HEK293 (cell line): ENCODE data around the gene XK.
A peak's percentile ranks its signal among the peaks of the same experiment; 100 is the strongest.

ENCODE experiments used
- CTCF ChIA-PET: fragments of 350-600 bp; formaldehyde crosslinking; extraction: SDS; loops from one replicate; lab custom pipeline; 2021; ENCODE audit warnings: antibody characterized with exemption; lab: Yijun Ruan, JAX
- POLR2A ChIA-PET: fragments of 300-600 bp; formaldehyde crosslinking; extraction: SDS; loops from one replicate; lab custom pipeline; 2020; ENCODE audit warnings: antibody characterized with exemption, inconsistent platforms; lab: Yijun Ruan, JAX
- H3K27ac ChIP-seq: fragments of 200-500 bp; sonication (Bioruptor generic); 2 replicates; pipeline ENCODE4 v1.5.1; 2014; ENCODE audit warnings: low read depth, low read length, control low read depth, inconsistent platforms; ENCODE audit errors: extremely low read depth
- H3K36me3 ChIP-seq, 2 experiments: fragments of 200-500 bp in 1 of 2; sonication (Bioruptor generic) in 1 of 2; 1 replicate in 1 of 2; 2 replicates in 1 of 2; pipeline ENCODE4 v1.5.1; 2014 to 2017; ENCODE audit warnings: inconsistent platforms in 2 of 2, low read length in 2 of 2; ENCODE audit not compliant: control insufficient read depth in 2 of 2, insufficient read depth in 1 of 2
- H3K4me1 ChIP-seq: fragments of 200-500 bp; sonication (Bioruptor generic); 2 replicates; pipeline ENCODE4 v1.5.1; 2014; ENCODE audit warnings: mild to moderate bottlenecking, low read length, inconsistent platforms; ENCODE audit not compliant: control insufficient read depth, insufficient read depth
- H3K4me3 ChIP-seq: 2 replicates; pipeline ENCODE4 v1.5.1; 2011; ENCODE audit warnings: low read depth, mild to moderate bottlenecking, control low read depth, low read length, moderate library complexity
- H3K9me3 ChIP-seq: fragments of 200-500 bp; sonication (Bioruptor generic); 2 replicates; pipeline ENCODE4 v1.5.1; 2014; ENCODE audit warnings: low read depth, low read length, inconsistent platforms; ENCODE audit not compliant: control insufficient read depth, insufficient read depth
- HOXC10 ChIP-seq: sonication (generic); formaldehyde crosslinking; IDR thresholded peaks from 2 replicates; pipeline ENCODE4 v1.8.1; 2023; ENCODE audit warnings: mild to moderate bottlenecking, missing genetic modification reagents
- PATZ1 ChIP-seq: fragments of 450-650 bp; formaldehyde crosslinking; IDR thresholded peaks from 2 replicates; pipeline ENCODE4 v1.5.1; 2016; ENCODE audit warnings: missing biosample characterization, missing genetic modification characterization
- SCRT1 ChIP-seq: fragments of 450-650 bp; formaldehyde crosslinking; IDR thresholded peaks from 2 replicates; pipeline ENCODE4 v1.5.1; 2016; ENCODE audit warnings: missing biosample characterization, missing genetic modification characterization, borderline replicate concordance
- SCRT2 ChIP-seq: fragments of 450-650 bp; formaldehyde crosslinking; IDR thresholded peaks from 2 replicates; pipeline ENCODE4 v1.5.1; 2016; ENCODE audit warnings: missing biosample characterization, missing genetic modification characterization
- ZBTB17 ChIP-seq: fragments of 450-650 bp; formaldehyde crosslinking; IDR thresholded peaks from 2 replicates; pipeline ENCODE4 v1.5.1; 2016; ENCODE audit warnings: missing biosample characterization, missing genetic modification characterization
- ZBTB26 ChIP-seq: fragments of 450-650 bp; formaldehyde crosslinking; optimal IDR thresholded peaks from 2 replicates; pipeline ENCODE3; 2016; ENCODE audit warnings: missing biosample characterization, mild to moderate bottlenecking, missing genetic modification characterization
- ZBTB8A ChIP-seq: fragments of 450-650 bp; formaldehyde crosslinking; IDR thresholded peaks from 2 replicates; pipeline ENCODE4 v1.5.1; 2016; ENCODE audit warnings: missing biosample characterization, missing genetic modification characterization
- ZFP69B ChIP-seq: fragments of 450-650 bp; formaldehyde crosslinking; IDR thresholded peaks from 2 replicates; pipeline ENCODE4 v1.5.1; 2016; ENCODE audit warnings: missing biosample characterization, missing genetic modification characterization
- ZNF114 ChIP-seq: fragments of 450-650 bp; formaldehyde crosslinking; IDR thresholded peaks from 2 replicates; pipeline ENCODE4 v1.5.0; 2017; ENCODE audit warnings: missing biosample characterization, missing genetic modification characterization
- ZNF133 ChIP-seq: fragments of 450-650 bp; formaldehyde crosslinking; IDR thresholded peaks from 2 replicates; pipeline ENCODE4 v1.5.1; 2016; ENCODE audit warnings: missing biosample characterization, missing genetic modification characterization
- ZNF2 ChIP-seq: fragments of 450-650 bp; formaldehyde crosslinking; IDR thresholded peaks from 2 replicates; pipeline ENCODE4 v1.5.1; 2016; ENCODE audit warnings: missing biosample characterization, missing genetic modification characterization
- ZNF292 ChIP-seq: fragments of 450-650 bp; formaldehyde crosslinking; IDR thresholded peaks from 2 replicates; pipeline ENCODE4 v1.5.1; 2016; ENCODE audit warnings: low read depth, missing biosample characterization, missing genetic modification characterization, borderline replicate concordance
- ZNF394 ChIP-seq: fragments of 450-650 bp; formaldehyde crosslinking; IDR thresholded peaks from 2 replicates; pipeline ENCODE4 v1.5.1; 2016; ENCODE audit warnings: missing biosample characterization, missing genetic modification characterization, mild to moderate bottlenecking, moderate library complexity, borderline replicate concordance
- ZNF660 ChIP-seq: fragments of 450-650 bp; IDR thresholded peaks from 2 replicates; pipeline ENCODE4 v1.5.1; 2018; ENCODE audit warnings: missing biosample characterization, mild to moderate bottlenecking, missing genetic modification characterization
- ZNF692 ChIP-seq: fragments of 450-650 bp; formaldehyde crosslinking; IDR thresholded peaks from 2 replicates; pipeline ENCODE4 v1.5.1; 2016; ENCODE audit warnings: missing biosample characterization, missing genetic modification characterization
- ZNF707 ChIP-seq: fragments of 450-650 bp; formaldehyde crosslinking; IDR thresholded peaks from 2 replicates; pipeline ENCODE4 v1.5.1; 2016; ENCODE audit warnings: missing biosample characterization, missing genetic modification characterization
- ZNF76 ChIP-seq: fragments of 450-650 bp; formaldehyde crosslinking; IDR thresholded peaks from 2 replicates; pipeline ENCODE4; 2016; ENCODE audit warnings: low read depth, missing biosample characterization, missing genetic modification characterization, borderline replicate concordance
- ZNF768 ChIP-seq: fragments of 450-650 bp; formaldehyde crosslinking; IDR thresholded peaks from 2 replicates; pipeline ENCODE4 v1.5.1; 2018; ENCODE audit warnings: missing biosample characterization, mild to moderate bottlenecking, missing genetic modification characterization
- ZNF776 ChIP-seq: fragments of 450-650 bp; formaldehyde crosslinking; IDR thresholded peaks from 2 replicates; pipeline ENCODE4 v1.5.0; 2017; ENCODE audit warnings: missing biosample characterization, missing genetic modification characterization, borderline replicate concordance
- ZSCAN18 ChIP-seq: fragments of 450-650 bp; formaldehyde crosslinking; IDR thresholded peaks from 2 replicates; pipeline ENCODE4 v1.5.1; 2016; ENCODE audit warnings: missing biosample characterization, missing genetic modification characterization
- ZSCAN30 ChIP-seq: fragments of 450-650 bp; IDR thresholded peaks from 2 replicates; pipeline ENCODE4 v1.5.1; 2018; ENCODE audit warnings: missing biosample characterization, mild to moderate bottlenecking, missing genetic modification characterization, moderate library complexity
- TF ChIP-seq, protein P1 (sequence below): fragments of 450-650 bp; formaldehyde crosslinking; IDR thresholded peaks from 2 replicates; pipeline ENCODE4 v1.5.1; 2016; ENCODE audit warnings: missing biosample characterization, missing genetic modification characterization
- TF ChIP-seq, protein P2 (sequence below): fragments of 450-650 bp; formaldehyde crosslinking; IDR thresholded peaks from 2 replicates; pipeline ENCODE4 v1.5.1; 2016; ENCODE audit warnings: missing biosample characterization, missing genetic modification characterization
- TF ChIP-seq, protein P3 (sequence below): fragments of 450-650 bp; formaldehyde crosslinking; IDR thresholded peaks from 2 replicates; pipeline ENCODE4 v1.5.1; 2017; ENCODE audit warnings: missing biosample characterization, missing genetic modification characterization

Gene XK

GRCh38 chrX:37685381-37686359, at the start of gene XK (continued):
- TF ChIP-seq PATZ1 (tag by site-specific recombination) (0 out of 2 replicates have a peak, but pooled peaks have one; percentile 14), ZSCAN18 (no peak), ZNF2 (tag by site-specific recombination) (peak; percentile 72; the same call in 1 of the 2 replicates), ZBTB8A (tag by site-specific recombination) (peak; percentile 46; the same call in 1 of the 2 replicates), SCRT2 (tag by site-specific recombination) (peak; percentile 48), ZNF394 (tag by site-specific recombination) (0 out of 2 replicates have a peak, but pooled peaks have one; percentile 19), ZNF707 (tag by site-specific recombination) (no peak), ZFP69B (tag by site-specific recombination) (0 out of 2 replicates have a peak, but pooled peaks have one; percentile 36), ZNF292 (no peak), ZNF776 (tag by site-specific recombination) (no peak), ZNF692 (tag by site-specific recombination) (peak; percentile 43), ZBTB26 (tag by site-specific recombination) (peak; percentile 89), ZBTB17 (tag by site-specific recombination) (peak; percentile 28; the same call in 1 of the 2 replicates), ZNF76 (tag by site-specific recombination) (peak; percentile 73), ZNF660 (tag by site-specific recombination) (0 out of 2 replicates have a peak, but pooled peaks have one; percentile 42), ZSCAN30 (tag by site-specific recombination) (no peak), ZNF768 (no peak)

DNA sequence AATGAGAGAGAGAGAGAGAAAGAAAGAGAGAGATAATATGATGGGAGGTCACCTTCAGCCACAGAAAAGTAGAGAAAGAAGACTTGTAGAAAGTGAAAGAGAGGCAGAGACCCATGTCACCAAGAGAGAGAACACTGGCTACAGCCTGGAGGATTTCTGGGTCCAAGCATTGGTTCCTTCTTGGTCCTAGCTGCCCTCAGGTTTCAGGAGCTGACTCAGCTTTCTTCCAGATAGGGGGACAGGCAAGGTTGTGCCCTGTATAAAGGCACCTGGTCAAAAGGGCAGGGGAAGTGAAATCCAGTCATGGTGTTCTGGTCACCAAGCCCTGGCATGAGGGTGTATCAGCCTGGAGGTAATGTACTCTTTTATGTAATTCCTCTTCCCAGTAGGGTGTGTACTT, 47.5 kb upstream of the XK start:
- no peaks in the 10 kb centered on the region for H3K4me1 ChIP-seq
- CTCF ChIA-PET, result no interaction called here
- POLR2A ChIA-PET, result no interaction called here
- no peaks in the 10 kb centered on the region for H3K36me3 ChIP-seq
- H3K27ac ChIP-seq, result no peak overlapping the region
- H3K4me3 ChIP-seq, result no peak overlapping the region
- no peaks in the 10 kb centered on the region for H3K9me3 ChIP-seq
- TF ChIP-seq, protein P1, sequence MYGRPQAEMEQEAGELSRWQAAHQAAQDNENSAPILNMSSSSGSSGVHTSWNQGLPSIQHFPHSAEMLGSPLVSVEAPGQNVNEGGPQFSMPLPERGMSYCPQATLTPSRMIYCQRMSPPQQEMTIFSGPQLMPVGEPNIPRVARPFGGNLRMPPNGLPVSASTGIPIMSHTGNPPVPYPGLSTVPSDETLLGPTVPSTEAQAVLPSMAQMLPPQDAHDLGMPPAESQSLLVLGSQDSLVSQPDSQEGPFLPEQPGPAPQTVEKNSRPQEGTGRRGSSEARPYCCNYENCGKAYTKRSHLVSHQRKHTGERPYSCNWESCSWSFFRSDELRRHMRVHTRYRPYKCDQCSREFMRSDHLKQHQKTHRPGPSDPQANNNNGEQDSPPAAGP (tag by site-specific recombination), result no peak
- TF ChIP-seq HOXC10 (CRISPR knock-in tag) (no peak), SCRT1 (tag by site-specific recombination) (no peak), ZNF114 (no peak), ZNF133 (tag by site-specific recombination) (no peak)
- TF ChIP-seq, protein P2, sequence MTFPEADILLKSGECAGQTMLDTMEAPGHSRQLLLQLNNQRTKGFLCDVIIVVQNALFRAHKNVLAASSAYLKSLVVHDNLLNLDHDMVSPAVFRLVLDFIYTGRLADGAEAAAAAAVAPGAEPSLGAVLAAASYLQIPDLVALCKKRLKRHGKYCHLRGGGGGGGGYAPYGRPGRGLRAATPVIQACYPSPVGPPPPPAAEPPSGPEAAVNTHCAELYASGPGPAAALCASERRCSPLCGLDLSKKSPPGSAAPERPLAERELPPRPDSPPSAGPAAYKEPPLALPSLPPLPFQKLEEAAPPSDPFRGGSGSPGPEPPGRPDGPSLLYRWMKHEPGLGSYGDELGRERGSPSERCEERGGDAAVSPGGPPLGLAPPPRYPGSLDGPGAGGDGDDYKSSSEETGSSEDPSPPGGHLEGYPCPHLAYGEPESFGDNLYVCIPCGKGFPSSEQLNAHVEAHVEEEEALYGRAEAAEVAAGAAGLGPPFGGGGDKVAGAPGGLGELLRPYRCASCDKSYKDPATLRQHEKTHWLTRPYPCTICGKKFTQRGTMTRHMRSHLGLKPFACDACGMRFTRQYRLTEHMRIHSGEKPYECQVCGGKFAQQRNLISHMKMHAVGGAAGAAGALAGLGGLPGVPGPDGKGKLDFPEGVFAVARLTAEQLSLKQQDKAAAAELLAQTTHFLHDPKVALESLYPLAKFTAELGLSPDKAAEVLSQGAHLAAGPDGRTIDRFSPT (tag by site-specific recombination), result no peak
- TF ChIP-seq, protein P3, sequence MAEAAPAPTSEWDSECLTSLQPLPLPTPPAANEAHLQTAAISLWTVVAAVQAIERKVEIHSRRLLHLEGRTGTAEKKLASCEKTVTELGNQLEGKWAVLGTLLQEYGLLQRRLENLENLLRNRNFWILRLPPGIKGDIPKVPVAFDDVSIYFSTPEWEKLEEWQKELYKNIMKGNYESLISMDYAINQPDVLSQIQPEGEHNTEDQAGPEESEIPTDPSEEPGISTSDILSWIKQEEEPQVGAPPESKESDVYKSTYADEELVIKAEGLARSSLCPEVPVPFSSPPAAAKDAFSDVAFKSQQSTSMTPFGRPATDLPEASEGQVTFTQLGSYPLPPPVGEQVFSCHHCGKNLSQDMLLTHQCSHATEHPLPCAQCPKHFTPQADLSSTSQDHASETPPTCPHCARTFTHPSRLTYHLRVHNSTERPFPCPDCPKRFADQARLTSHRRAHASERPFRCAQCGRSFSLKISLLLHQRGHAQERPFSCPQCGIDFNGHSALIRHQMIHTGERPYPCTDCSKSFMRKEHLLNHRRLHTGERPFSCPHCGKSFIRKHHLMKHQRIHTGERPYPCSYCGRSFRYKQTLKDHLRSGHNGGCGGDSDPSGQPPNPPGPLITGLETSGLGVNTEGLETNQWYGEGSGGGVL (tag by site-specific recombination), result no peak
